NOMO-1 treated with DMSO at 0.1 percent for 48 hours (cell line): ENCODE measurements around the gene POLE3.
"Not testable (repeated sequence)": the region's sequence is repeated elsewhere in the genome, so short reads cannot be mapped to it uniquely, and the experiment has no call there.

Source experiments
- DNase-seq: peaks from one replicate; lab custom pipeline; 2025; ENCODE audit not compliant: unreplicated experiment; lab: John Stamatoyannopoulos, UW

Gene POLE3

GRCh38 chr9:113406353-113406752 lies 4.1 kb downstream of the POLE3 start:
- not testable (repeated sequence) for DNase-seq

DNA sequence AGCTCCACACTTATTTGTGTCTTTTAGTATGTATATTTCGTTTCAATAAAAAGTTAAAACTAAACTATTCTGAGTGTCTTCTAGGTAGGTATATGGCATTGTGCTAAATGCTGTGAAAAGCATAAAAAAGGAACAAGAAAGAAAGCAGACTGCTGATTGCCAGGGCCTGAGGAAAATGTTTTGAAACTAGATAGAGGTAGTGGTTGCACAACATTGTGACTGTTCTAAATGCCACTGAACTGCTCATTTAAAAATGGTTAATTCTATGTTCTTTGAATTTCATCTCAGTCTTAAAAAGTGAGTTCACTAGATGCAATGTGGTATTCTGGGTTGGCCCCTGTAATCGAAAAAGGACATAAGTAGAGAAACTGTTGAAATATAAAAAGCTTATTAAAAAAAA lies 6.8 kb downstream of the POLE3 start:
- peak; percentile 89 for DNase-seq

DNA sequence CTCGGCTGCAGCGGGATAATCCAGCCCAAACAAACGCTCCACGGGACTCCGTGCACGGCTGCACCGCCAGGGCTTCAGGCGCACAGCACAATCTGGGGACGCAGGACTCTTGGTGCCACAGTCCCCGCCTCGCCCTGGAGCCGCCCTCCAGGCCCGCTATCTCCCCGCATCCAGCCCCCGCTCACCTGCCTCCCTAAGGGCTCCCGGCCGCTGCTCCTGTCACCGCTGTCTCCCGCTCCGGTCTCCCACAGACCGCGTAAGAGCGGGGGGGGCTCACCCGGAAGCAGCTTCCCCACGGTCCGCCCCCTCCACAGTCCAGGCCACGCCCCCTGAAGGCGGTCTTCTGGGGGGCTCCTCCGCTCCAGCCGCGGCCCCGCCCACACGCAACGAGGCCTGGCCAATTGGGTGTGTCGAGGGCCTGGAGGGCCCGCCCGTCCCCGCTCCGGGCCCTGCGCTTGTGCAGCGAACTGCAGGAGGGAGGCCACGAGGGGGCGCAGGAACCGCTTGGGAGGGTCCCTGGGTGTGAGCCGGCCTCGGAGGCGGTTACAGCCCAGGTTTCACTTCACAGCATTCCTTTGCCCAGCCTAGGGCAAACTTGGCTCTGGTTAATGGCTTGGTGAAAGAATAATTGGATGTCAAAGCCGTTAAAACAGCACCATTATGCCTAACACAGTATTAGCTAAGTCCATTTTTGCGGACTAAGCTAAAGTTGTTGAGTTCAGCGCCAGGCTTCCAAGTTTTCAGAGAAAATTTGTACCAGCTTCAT lies 9.3 kb downstream of the POLE3 start, which contains the start of gene ALAD:
TSS of gene ALAD (minus strand) at position 258 of the 766 bp plus-strand sequence. CDS start 7,725 bp downstream, outside the sequence.
- DNase-seq, result peak; percentile 97

DNA sequence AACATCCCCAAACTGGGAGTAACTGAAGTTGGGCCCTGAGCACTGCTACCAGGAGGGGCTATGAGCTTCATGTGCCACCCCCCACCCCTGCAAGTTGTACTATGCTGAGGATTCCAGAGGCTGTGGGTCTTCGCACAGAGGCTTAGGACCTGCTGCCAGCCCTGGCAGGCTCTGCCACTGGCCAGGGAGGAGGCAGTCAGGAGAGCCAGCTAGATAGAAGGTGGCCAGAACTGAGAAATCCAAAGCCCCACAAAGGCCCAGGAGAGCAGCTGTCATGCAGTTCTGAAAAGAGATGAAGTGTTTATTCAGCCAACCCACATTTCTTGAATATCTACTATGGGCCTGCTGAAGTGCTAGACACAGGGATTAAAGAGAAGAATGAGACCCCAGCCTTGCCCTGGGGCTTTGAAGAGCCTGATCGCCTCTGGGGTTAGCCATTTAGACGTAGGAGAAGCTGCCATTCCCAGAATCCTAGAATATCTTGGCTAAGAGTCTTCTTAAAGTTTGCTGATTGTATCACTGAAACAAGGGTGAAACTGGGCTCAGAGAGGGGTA lies 10.8 kb downstream of the POLE3 start:
- no peak for DNase-seq

- no peak for DNase-seq
Observed at GRCh38 chr9:113398796-113399195, 11.7 kb downstream of the POLE3 start.

GRCh38 chr9:113397203-113397631 lies 13.3 kb downstream of the POLE3 start:
- no peak for DNase-seq

GRCh38 chr9:113395000-113395861 lies 15.2 kb downstream of the POLE3 start:
- DNase-seq, result no peak

- DNase-seq, result no peak
Observed at GRCh38 chr9:113393281-113393680, 17.2 kb downstream of the POLE3 start.

- DNase-seq, result no peak
Observed at GRCh38 chr9:113391917-113392316, 18.6 kb downstream of the POLE3 start.

GRCh38 chr9:113390192-113390960 lies 20.1 kb downstream of the POLE3 start:
- DNase-seq, result no peak

- no peak for DNase-seq
Observed at GRCh38 chr9:113389451-113389850, 21.0 kb downstream of the POLE3 start.

DNA sequence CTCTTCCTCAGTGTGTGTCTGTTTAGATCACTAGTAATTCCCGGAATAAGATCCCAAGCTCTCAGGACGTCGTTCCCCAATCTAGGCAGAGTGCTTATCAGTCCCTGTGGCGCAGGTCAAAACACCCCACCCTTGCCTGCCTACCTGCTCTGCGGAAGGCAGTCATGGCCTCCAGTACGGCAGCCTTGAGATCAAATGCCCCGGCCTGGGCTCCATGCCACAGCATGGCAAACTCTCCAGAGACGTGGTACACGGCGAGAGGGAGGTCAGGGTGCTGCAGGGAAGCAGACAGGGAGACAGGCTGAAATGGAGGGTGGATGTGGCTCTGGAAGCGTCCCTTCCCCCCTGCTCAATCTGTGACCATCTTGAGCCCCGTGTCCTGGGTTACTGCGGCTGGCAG lies 21.6 kb downstream of the POLE3 start:
- DNase-seq, result no peak

DNA sequence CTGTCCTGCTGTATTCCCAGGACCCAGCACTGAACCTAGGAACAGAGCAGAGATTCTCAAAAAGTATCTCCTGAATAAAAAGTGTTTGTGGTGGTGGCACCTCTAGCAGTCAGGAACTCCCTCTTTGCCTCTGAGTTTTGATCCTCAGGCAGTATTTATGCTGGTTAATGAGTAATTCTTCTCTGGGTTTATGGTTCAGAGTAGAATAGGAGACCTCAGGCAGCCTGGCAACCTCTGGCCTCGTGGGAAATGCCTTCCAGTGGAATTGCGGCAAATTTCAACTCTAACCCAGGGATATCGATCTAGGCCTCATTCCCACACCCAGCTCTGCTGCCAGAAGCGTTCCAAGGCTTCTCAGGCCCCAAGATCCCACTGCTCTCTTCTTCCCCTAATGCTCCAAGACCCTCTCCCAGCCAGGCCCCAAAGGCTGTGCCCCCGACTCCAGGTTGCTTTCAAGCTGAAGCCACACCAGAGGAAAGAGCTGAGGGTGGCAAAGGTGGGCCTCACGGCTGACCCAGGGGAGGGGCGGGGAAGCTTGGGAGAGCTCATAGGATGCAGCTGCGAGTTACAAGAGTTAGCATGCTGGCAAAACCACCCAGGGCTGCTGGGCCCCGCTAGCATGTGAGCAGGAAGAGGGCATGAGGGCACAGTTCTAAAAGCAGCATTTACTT lies 22.8 kb downstream of the POLE3 start:
- no peak for DNase-seq

GRCh38 chr9:113386571-113387393 lies 23.7 kb downstream of the POLE3 start:
- peak; percentile 84 for DNase-seq

DNA sequence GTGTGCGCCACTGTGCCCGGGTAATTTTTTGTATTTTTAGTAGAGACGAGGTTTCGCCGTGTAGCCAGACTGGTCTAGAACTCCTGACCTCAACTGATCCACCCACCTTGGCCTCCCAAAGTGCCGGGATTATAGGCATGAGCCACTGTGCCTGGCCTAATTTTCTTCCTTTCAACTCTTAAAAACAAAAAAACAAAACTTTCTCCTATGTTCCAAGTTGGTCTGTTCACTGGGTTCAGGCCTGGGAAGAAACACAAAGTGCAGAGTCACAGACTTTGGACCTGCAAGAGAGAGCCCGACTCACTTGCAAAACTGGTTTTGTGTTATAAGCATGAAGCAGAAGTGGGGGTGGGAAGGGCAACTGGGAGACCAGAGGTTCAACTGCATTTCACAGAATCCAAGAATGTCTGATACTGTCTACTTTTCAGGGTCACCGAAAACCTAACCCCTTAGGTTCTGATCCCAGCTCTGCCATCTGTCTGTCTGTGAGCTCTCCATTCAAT lies 28.5 kb downstream of the POLE3 start:
- no peak for DNase-seq

DNA sequence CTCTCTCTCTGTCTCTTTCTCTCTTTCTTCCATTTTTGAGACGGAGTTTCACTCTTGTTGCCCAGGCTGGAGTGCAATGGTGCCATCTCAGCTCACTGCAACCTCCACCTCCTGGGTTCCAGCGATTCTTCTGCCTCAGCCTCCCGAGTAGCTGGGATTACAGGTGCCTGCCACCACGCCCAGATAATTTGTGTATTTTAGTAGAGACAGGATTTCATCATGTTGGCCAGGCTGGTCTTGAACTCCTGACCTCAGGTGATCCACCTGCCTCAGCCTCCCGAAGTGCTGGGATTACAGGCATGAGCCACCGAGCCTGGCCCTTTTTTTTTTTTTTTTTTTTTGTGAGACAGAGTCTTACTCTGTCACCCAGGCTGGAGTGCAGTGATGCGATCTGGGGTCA lies 29.0 kb downstream of the POLE3 start:
- DNase-seq, result not testable (repeated sequence)

GRCh38 chr9:113380869-113381378 lies 29.6 kb downstream of the POLE3 start:
- no peak for DNase-seq

- not testable (repeated sequence) for DNase-seq
Observed at GRCh38 chr9:113379829-113380210, 30.7 kb downstream of the POLE3 start.
